Measurements from ENCODE around the gene ACAA2. TPM values are rescaled to one million over a fixed set of nuclear protein-coding genes. Genes with fewer than 3 reads are reported as not detected.
"Not testable (repeated sequence)": the region's sequence is repeated elsewhere in the genome, so short reads cannot be mapped to it uniquely, and the experiment has no call there.

Gene ACAA2
- total and polyA plus RNA-seq, 9 donors, result 28.6 to 96.2 (median 44.1) TPM

- DNase-seq, result no peak
- H3K4me1 ChIP-seq (ENCODE audit: insufficient read depth), result no peaks in the 10 kb centered on the region
- no peak overlapping the region for H3K4me3 ChIP-seq
- intact Hi-C loops (cut with DNase I), result no loop called here
- H3K27me3 ChIP-seq, result no peaks in the 10 kb centered on the region
- no peaks in the 10 kb centered on the region for H3K9me3 ChIP-seq
- WGBS, 3 donors, result 78 to 88% (median 86%) methylated on average over 7 of the region's 7 CpGs
- H3K27ac ChIP-seq, result no peak overlapping the region
- H3K36me3 ChIP-seq, result no peaks in the 10 kb centered on the region
- TF ChIP-seq EP300 (IDR thresholded peaks at IDR 0.05), result no peak
- no peak for TF ChIP-seq CTCF (IDR thresholded peaks at IDR 0.05)
- no peak for TF ChIP-seq POLR2A (IDR thresholded peaks at IDR 0.05)
Measured at GRCh38 chr18:49795612-49796552, 17.5 kb downstream of the ACAA2 start.

- intact Hi-C loops (cut with DNase I), result no loop called here
- WGBS, 3 donors, result 75 to 82% (median 78%) methylated on average over 3 of the region's 3 CpGs
- no peak for DNase-seq
- Histone ChIP-seq H3K27ac (no peak overlapping the region), H3K4me1 (ENCODE audit: insufficient read depth) (no peaks in the 10 kb centered on the region), H3K9me3 (no peaks in the 10 kb centered on the region), H3K27me3 (no peaks in the 10 kb centered on the region), H3K4me3 (no peak overlapping the region), H3K36me3 (no peaks in the 10 kb centered on the region)
- no peak for TF ChIP-seq CTCF (IDR thresholded peaks at IDR 0.05)
- no peak for TF ChIP-seq EP300 (IDR thresholded peaks at IDR 0.05)
- no peak for TF ChIP-seq POLR2A (IDR thresholded peaks at IDR 0.05)
Measured at GRCh38 chr18:49794743-49795142, 18.6 kb downstream of the ACAA2 start.

GRCh38 chr18:49789560-49790134 is 23.7 kb downstream of the ACAA2 start:
- intact Hi-C loops (cut with DNase I), result loop anchor here in 1 of 4 donors (10.0 kb wide), 1 partner anchor 275 kb away; no protein-coding TSS in a partner anchor
- not testable (repeated sequence) for DNase-seq; H3K4me3 ChIP-seq; H3K27ac ChIP-seq; H3K36me3 ChIP-seq; H3K27me3 ChIP-seq; H3K9me3 ChIP-seq; H3K4me1 ChIP-seq (ENCODE audit: insufficient read depth)
- 88 to 92% (median 88%) methylated on average over 8 of the region's 8 CpGs for WGBS, 3 donors

GRCh38 chr18:49788327-49788898 is 24.9 kb downstream of the ACAA2 start:
- Histone ChIP-seq H3K4me3 (no peak overlapping the region), H3K27me3 (no peaks in the 10 kb centered on the region), H3K27ac (no peak overlapping the region), H3K36me3 (no peaks in the 10 kb centered on the region), H3K4me1 (ENCODE audit: insufficient read depth) (no peaks in the 10 kb centered on the region), H3K9me3 (no peaks in the 10 kb centered on the region)
- TF ChIP-seq CTCF (IDR thresholded peaks at IDR 0.05), result no peak
- no peak for TF ChIP-seq EP300 (IDR thresholded peaks at IDR 0.05)
- TF ChIP-seq POLR2A (IDR thresholded peaks at IDR 0.05), result no peak
- intact Hi-C loops (cut with DNase I), result loop anchor here in 1 of 4 donors (10.0 kb wide), 1 partner anchor 274 kb away; no protein-coding TSS in a partner anchor
- DNase-seq, result no peak
- WGBS, 3 donors, result 37 to 60% (median 50%) methylated on average over 5 of the region's 5 CpGs
